CD8-positive, alpha-beta memory T cell (primary cell): ENCODE results near the gene MS4A15. TPM values are rescaled to one million over a fixed set of nuclear protein-coding genes. Genes with fewer than 3 reads are reported as not detected.
A peak's percentile ranks its signal among the peaks of the same experiment; 100 is the strongest.

Experiments
- CTCF ChIA-PET: fragments of 350-600 bp; sonication (Branson Sonifier 250); formaldehyde crosslinking; loops from one replicate; lab custom pipeline; 2021; ENCODE audit warnings: antibody characterized with exemption; lab: Charles Lee
- POLR2A ChIA-PET: fragments of 350-600 bp; sonication (Branson Sonifier 250); formaldehyde crosslinking; loops from one replicate; lab custom pipeline; 2021; ENCODE audit warnings: antibody characterized with exemption; lab: Charles Lee
- DNase-seq, 5 donors: peaks; one replicate each; pipeline versions ENCODE4 v3.0.0 to v3.0.0-alpha.2; 2020 to 2022; ENCODE audit warnings: mixed read lengths in 1 of 5
- H3K27ac ChIP-seq: one replicate; pipeline ENCODE4 v1.7.0; 2013; ENCODE audit warnings: low read depth, mild to moderate bottlenecking, low read length, moderate library complexity
- H3K27me3 ChIP-seq: 2 replicates; pipeline ENCODE4 v1.7.0; 2013; ENCODE audit warnings: low read length, mild to moderate bottlenecking; ENCODE audit not compliant: insufficient read depth, poor library complexity, severe bottlenecking
- H3K36me3 ChIP-seq: 2 replicates; pipeline ENCODE4 v1.7.0; 2013; ENCODE audit warnings: mild to moderate bottlenecking, low read length, moderate library complexity; ENCODE audit not compliant: insufficient read depth
- H3K4me1 ChIP-seq: 2 replicates; pipeline ENCODE4 v1.7.0; 2013; ENCODE audit warnings: mild to moderate bottlenecking, low read length, moderate library complexity; ENCODE audit not compliant: insufficient read depth
- H3K4me3 ChIP-seq: 2 replicates; pipeline ENCODE4 v1.7.0; 2013; ENCODE audit warnings: mild to moderate bottlenecking, low read length
- H3K9me3 ChIP-seq: 2 replicates; pipeline ENCODE4 v1.7.0; 2013; ENCODE audit warnings: mild to moderate bottlenecking, low read length
- H3K27ac Mint-ChIP-seq, 8 donors: one replicate each; pipeline ENCODE4 v1.8.0; 2020 to 2021; ENCODE audit warnings: mixed read lengths in 8 of 8, mild to moderate bottlenecking in 6 of 8, inconsistent platforms in 3 of 8, moderate library complexity in 3 of 8
- H3K27me3 Mint-ChIP-seq, 2 donors: one replicate each; pipeline ENCODE4 v1.8.0; 2020 to 2021; ENCODE audit warnings: mixed read lengths in 2 of 2, mild to moderate bottlenecking in 1 of 2, moderate library complexity in 1 of 2
- H3K36me3 Mint-ChIP-seq, 3 donors: one replicate each; pipeline ENCODE4 v1.8.0; 2020 to 2021; ENCODE audit warnings: mixed read lengths in 3 of 3, inconsistent platforms in 1 of 3, mild to moderate bottlenecking in 1 of 3
- H3K4me1 Mint-ChIP-seq, 3 donors: one replicate each; pipeline ENCODE4 v1.8.0; 2020 to 2021; ENCODE audit warnings: mixed read lengths in 3 of 3, inconsistent platforms in 1 of 3, mild to moderate bottlenecking in 1 of 3
- H3K4me3 Mint-ChIP-seq, 7 donors: one replicate each; pipeline ENCODE4 v1.8.0; 2020 to 2021; ENCODE audit warnings: mixed read lengths in 7 of 7, mild to moderate bottlenecking in 6 of 7, moderate library complexity in 4 of 7, inconsistent platforms in 2 of 7
- H3K9me3 Mint-ChIP-seq, 5 donors: one replicate each; pipeline ENCODE4 v1.8.0; 2020 to 2022; ENCODE audit warnings: mixed read lengths in 5 of 5, mild to moderate bottlenecking in 3 of 5, moderate library complexity in 2 of 5, inconsistent platforms in 1 of 5
- polyA plus RNA-seq: library from polyadenylated mRNA; unstranded; fragments of 300-500 nt; fragmentation: Illumina TruSeq; gene quantifications from one replicate; pipeline ENCODE4 v1.2.3, GENCODE V29; 2021
- total RNA-seq, 2 experiments: library from RNA; stranded (reverse); gene quantifications; one replicate each; pipeline ENCODE4 v1.2.3, GENCODE V29; 2021

MS4A15 gene
- total and polyA plus RNA-seq, 3 experiments from 2014 or later = not detected

DNA sequence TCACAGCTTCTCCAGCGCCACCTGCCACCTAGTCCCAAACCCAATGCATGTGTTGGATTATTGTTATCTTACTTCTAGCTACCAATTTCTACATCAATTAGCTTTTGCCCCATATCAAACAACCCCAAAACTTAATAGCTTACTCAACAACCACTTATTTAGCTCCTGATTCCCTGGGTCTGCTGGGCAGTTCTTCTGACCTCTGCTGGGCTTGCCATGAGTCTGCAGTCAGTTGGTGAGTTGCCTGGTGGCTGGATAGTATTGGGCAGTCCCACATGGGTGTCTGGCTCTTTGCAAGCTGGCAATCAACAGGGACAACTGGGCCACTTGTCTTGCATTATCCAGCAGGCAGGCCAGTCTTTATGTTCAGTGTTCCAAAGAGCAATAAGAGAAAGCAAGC, 13.6 kb upstream of the MS4A15 start:
- ChIA-PET CTCF (no interaction called here), POLR2A (no interaction called here)

DNA sequence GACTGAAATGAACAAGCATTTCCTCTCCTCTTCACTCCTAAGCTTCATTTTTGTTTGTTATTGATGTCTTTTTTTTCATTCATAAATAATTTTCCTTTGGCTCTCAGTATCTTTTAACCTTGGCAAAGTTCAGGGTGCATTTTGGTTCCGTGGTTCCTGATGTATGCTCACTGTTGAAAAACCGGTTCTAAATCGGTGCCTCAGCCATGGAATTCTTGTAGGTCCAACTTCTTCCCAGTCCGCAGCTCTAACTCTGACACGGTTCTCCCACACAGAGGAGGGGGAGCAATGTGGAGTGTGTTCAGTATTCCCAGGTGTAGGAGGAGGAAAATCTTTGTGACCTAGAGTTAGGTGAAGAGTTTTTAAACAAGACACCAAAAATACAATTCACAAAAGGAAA, 12.6 kb upstream of the MS4A15 start:
- H3K4me1 ChIP-seq = no peaks in the 10 kb centered on the region
- H3K27me3 ChIP-seq = no peaks in the 10 kb centered on the region
- Mint-ChIP-seq H3K4me3 (no peak overlapping the region), H3K9me3 (peaks cover 0 to 4% (median 0%) of the 10 kb centered on the region in 5 donors), H3K27ac (no peak overlapping the region), H3K27me3 (peaks cover 15 to 23% of the 10 kb centered on the region in 2 donors), H3K4me1 (no peaks in the 10 kb centered on the region), H3K36me3 (peaks cover 0 to 3% (median 0%) of the 10 kb centered on the region in 3 donors)
- no peak overlapping the region for H3K4me3 ChIP-seq
- ChIA-PET CTCF (no interaction called here), POLR2A (no interaction called here)
- H3K27ac ChIP-seq = no peak overlapping the region
- DNase-seq = no peak
- H3K36me3 ChIP-seq = no peaks in the 10 kb centered on the region
- H3K9me3 ChIP-seq = no peaks in the 10 kb centered on the region

More for the DNA sequence above, 13.6 kb upstream of the MS4A15 start:
- peaks cover 0 to 3% (median 0%) of the 10 kb centered on the region in 3 donors for H3K36me3 Mint-ChIP-seq
- peaks cover 17 to 33% of the 10 kb centered on the region in 2 donors for H3K27me3 Mint-ChIP-seq
- H3K27ac Mint-ChIP-seq = no peak overlapping the region
- no peak for DNase-seq
- no peak overlapping the region for H3K4me3 ChIP-seq
- H3K9me3 Mint-ChIP-seq = peaks cover 0 to 4% (median 0%) of the 10 kb centered on the region in 5 donors
- H3K9me3 ChIP-seq = no peaks in the 10 kb centered on the region
- no peaks in the 10 kb centered on the region for H3K27me3 ChIP-seq
- H3K4me1 Mint-ChIP-seq = no peaks in the 10 kb centered on the region
- H3K4me3 Mint-ChIP-seq = no peak overlapping the region
- H3K4me1 ChIP-seq = no peaks in the 10 kb centered on the region
- no peaks in the 10 kb centered on the region for H3K36me3 ChIP-seq
- H3K27ac ChIP-seq = no peak overlapping the region

DNA sequence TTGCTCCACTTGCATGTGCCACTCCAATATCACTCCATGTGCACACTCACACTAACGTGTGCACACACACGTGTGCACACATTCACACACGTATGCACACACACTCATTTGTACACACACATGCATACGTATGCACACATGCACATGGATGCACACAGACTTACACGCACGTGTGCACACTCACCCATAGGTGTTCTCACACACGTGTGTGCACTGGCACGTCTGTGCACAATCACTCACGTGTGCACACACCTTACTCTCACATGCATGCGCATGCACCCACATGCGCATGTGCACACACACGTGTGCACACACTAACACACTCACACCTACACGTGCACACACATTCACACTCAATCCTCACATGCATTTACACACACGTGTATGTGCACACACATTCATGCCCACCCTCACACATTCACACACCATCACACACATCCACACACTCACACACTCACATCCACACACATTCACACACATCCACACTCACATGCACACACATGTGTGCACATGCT, 9.3 kb upstream of the MS4A15 start:
- Histone ChIP-seq H3K9me3 (no peaks in the 10 kb centered on the region), H3K36me3 (no peaks in the 10 kb centered on the region), H3K4me1 (no peaks in the 10 kb centered on the region), H3K4me3 (no peak overlapping the region), H3K27me3 (no peaks in the 10 kb centered on the region), H3K27ac (no peak overlapping the region)
- Mint-ChIP-seq H3K9me3 (peaks cover 0 to 4% (median 0%) of the 10 kb centered on the region in 5 donors), H3K36me3 (peaks cover 0 to 3% (median 0%) of the 10 kb centered on the region in 3 donors), H3K27ac (no peak overlapping the region), H3K4me1 (no peaks in the 10 kb centered on the region), H3K27me3 (peaks cover 26 to 38% of the 10 kb centered on the region in 2 donors), H3K4me3 (no peak overlapping the region)
- CTCF ChIA-PET = no interaction called here
- no peak for DNase-seq
- POLR2A ChIA-PET = no interaction called here

DNA sequence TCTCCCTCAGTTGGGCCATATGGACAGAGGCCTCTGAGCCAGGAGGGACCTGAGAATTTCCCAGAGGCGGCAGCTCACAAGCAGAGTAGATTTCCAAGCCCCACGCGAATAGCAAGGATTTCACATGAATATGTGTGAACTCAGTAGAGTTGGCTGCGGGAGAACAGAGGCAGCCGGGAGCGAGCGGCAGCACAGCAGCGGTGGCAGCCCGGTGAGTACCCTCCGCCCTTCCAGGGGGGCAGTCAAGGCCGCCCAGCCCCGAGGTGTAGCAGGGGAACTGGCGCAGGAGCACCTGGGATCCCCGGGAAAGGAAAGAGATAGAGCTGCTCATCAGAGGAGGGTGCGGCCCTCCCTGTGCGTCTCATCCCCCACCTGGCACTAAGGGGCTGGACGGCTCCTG, 8.4 kb upstream of the MS4A15 start:
- Mint-ChIP-seq H3K27me3 (peaks cover 30 to 45% of the 10 kb centered on the region in 2 donors), H3K4me1 (no peaks in the 10 kb centered on the region), H3K36me3 (peaks cover 0 to 3% (median 0%) of the 10 kb centered on the region in 3 donors), H3K9me3 (peaks cover 0 to 4% (median 0%) of the 10 kb centered on the region in 5 donors), H3K27ac (no peak overlapping the region), H3K4me3 (no peak overlapping the region)
- Histone ChIP-seq H3K4me3 (no peak overlapping the region), H3K36me3 (no peaks in the 10 kb centered on the region), H3K4me1 (no peaks in the 10 kb centered on the region), H3K27ac (no peak overlapping the region), H3K9me3 (no peaks in the 10 kb centered on the region), H3K27me3 (no peaks in the 10 kb centered on the region)
- POLR2A ChIA-PET = no interaction called here
- CTCF ChIA-PET = no interaction called here
- DNase-seq = no peak

DNA sequence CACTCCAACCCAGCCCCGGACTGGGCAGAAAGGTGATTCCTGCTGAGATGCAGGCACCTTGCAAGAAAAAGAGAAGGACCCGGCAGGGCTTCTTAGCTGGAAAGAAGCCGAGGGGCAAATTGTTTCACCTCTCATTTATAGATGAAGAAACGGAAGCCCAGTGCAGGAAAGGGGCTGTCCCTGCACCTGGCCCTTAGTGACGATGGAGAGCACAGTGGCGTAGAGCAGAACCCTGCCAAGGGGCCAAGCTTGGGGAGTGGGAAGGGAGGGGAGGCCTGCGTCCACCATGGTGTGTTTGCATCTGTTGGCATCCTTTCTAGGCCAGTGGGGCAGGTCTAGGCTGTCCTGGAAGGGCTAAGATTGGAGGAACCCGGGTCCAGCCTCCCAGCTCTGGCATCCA, 7.8 kb upstream of the MS4A15 start:
- ChIA-PET CTCF (no interaction called here), POLR2A (no interaction called here)
- H3K9me3 ChIP-seq = no peaks in the 10 kb centered on the region
- H3K27ac ChIP-seq = no peak overlapping the region
- no peaks in the 10 kb centered on the region for H3K27me3 ChIP-seq
- H3K4me1 ChIP-seq = no peaks in the 10 kb centered on the region
- peaks cover 0 to 3% (median 0%) of the 10 kb centered on the region in 3 donors for H3K36me3 Mint-ChIP-seq
- no peak overlapping the region for H3K4me3 Mint-ChIP-seq
- no peak for DNase-seq
- H3K36me3 ChIP-seq = no peaks in the 10 kb centered on the region
- H3K4me3 ChIP-seq = no peak overlapping the region
- H3K27me3 Mint-ChIP-seq = peaks cover 29 to 44% of the 10 kb centered on the region in 2 donors
- peaks cover 0 to 4% (median 0%) of the 10 kb centered on the region in 5 donors for H3K9me3 Mint-ChIP-seq
- no peaks in the 10 kb centered on the region for H3K4me1 Mint-ChIP-seq
- H3K27ac Mint-ChIP-seq = peak overlapping the region in 1 of 8 donors; percentile 75

DNA sequence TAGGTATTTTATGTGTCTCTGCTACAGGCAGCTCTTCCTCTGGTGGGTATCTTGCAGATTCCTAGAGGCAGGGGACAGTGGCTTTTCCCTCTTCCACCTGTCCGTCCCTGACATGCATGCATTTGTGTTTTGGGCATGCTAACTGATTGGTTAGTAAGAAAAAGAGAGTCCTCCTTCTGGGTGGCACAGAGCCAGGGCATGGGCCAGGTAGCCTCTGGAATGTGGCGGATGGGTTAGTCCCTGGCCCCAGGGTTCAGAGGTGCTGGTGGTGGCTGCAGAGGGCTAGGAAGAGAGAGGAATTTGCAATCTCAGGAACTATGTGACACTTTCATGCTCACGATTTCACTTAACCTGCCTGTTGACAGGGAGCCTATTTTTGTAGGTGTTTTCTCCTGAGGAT, 5.8 kb upstream of the MS4A15 start:
- no peaks in the 10 kb centered on the region for H3K4me1 ChIP-seq
- peaks cover 25 to 40% of the 10 kb centered on the region in 2 donors for H3K27me3 Mint-ChIP-seq
- H3K4me3 Mint-ChIP-seq = no peak overlapping the region
- H3K9me3 ChIP-seq = no peaks in the 10 kb centered on the region
- ChIA-PET CTCF (no interaction called here), POLR2A (no interaction called here)
- H3K27ac ChIP-seq = no peak overlapping the region
- no peaks in the 10 kb centered on the region for H3K27me3 ChIP-seq
- no peaks in the 10 kb centered on the region for H3K36me3 ChIP-seq
- DNase-seq = no peak
- no peaks in the 10 kb centered on the region for H3K9me3 Mint-ChIP-seq
- peaks cover 0 to 3% (median 0%) of the 10 kb centered on the region in 3 donors for H3K36me3 Mint-ChIP-seq
- H3K27ac Mint-ChIP-seq = no peak overlapping the region
- H3K4me3 ChIP-seq = no peak overlapping the region
- no peaks in the 10 kb centered on the region for H3K4me1 Mint-ChIP-seq

DNA sequence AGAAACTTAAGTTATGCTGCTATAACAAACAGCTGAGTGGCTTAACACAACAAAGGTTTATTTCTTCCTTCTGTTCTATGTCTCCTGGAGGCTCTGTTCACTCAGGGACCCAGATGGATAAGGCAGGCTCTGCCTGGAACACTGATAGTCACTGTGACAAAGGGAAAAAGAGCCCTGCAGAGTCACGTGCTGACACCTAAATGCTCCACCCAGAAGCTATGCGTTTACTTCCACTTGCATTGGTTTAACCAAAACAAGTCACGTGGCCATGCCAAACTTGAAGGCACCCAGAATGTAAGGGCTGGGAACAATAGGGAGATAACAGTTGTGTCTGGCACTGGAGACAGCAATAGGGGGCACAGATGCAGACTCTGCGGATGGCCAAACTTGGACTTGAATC, 3.4 kb upstream of the MS4A15 start:
- ChIA-PET POLR2A (no interaction called here), CTCF (no interaction called here)
- Histone ChIP-seq H3K27ac (no peak overlapping the region), H3K4me1 (no peaks in the 10 kb centered on the region), H3K27me3 (no peaks in the 10 kb centered on the region), H3K9me3 (no peaks in the 10 kb centered on the region), H3K36me3 (no peaks in the 10 kb centered on the region), H3K4me3 (no peak overlapping the region)
- H3K27ac Mint-ChIP-seq = no peak overlapping the region
- H3K36me3 Mint-ChIP-seq = no peaks in the 10 kb centered on the region
- H3K27me3 Mint-ChIP-seq = peaks cover 35 to 57% of the 10 kb centered on the region in 2 donors
- no peaks in the 10 kb centered on the region for H3K4me1 Mint-ChIP-seq
- no peaks in the 10 kb centered on the region for H3K9me3 Mint-ChIP-seq
- DNase-seq = no peak
- H3K4me3 Mint-ChIP-seq = no peak overlapping the region

DNA sequence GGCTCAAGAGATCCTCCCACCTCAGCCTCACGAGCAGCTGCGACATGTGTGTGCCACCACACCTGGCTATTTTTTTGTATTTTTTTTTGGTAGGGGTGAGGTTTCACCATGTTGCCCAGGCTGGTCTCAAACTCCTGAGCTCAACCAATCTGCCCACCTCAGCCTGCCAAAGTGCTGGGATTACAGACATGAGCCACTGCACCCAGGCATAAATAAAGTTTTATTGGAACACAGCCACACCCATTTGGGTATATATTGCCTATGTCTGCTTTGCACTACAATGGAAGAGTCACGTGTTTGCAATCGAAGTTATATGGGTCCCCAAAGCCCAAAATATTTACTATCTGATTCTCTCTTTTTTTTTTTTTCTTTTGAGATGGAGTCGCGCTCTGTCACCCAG, 1.8 kb upstream of the MS4A15 start:
- Mint-ChIP-seq H3K27ac (no peak overlapping the region), H3K27me3 (peaks cover 37 to 69% of the 10 kb centered on the region in 2 donors), H3K36me3 (no peaks in the 10 kb centered on the region), H3K9me3 (no peaks in the 10 kb centered on the region), H3K4me3 (no peak overlapping the region), H3K4me1 (no peaks in the 10 kb centered on the region)
- Histone ChIP-seq H3K27me3 (no peaks in the 10 kb centered on the region), H3K4me3 (no peak overlapping the region), H3K36me3 (no peaks in the 10 kb centered on the region), H3K9me3 (no peaks in the 10 kb centered on the region), H3K4me1 (no peaks in the 10 kb centered on the region), H3K27ac (no peak overlapping the region)
- DNase-seq = no peak
- POLR2A ChIA-PET = no interaction called here
- CTCF ChIA-PET = no interaction called here
